A549 (cell line): ENCODE results near the gene GALNT14.

Experiments
- CTCF ChIP-seq: fragments of >200 bp; sonication (Bioruptor Twin); formaldehyde crosslinking; IDR thresholded peaks from 3 replicates; pipeline ENCODE4 v1.5.1; 2016
- EP300 ChIP-seq, 2 experiments: fragments of >200 bp; sonication (Bioruptor Twin); formaldehyde crosslinking; IDR thresholded peaks; 2 replicates in 1 of 2; 3 replicates in 1 of 2; pipeline ENCODE4 v1.6.1; 2016 to 2017
- HOXA7 ChIP-seq: fragments of 250-450 bp; sonication (Bioruptor Pico); IDR thresholded peaks from 2 replicates; pipeline ENCODE4 v1.5.0; 2020; ENCODE audit warnings: mild to moderate bottlenecking, moderate library complexity
- JUNB ChIP-seq: fragments of >200 bp; sonication (Bioruptor Twin); formaldehyde crosslinking; IDR thresholded peaks from 2 replicates; pipeline ENCODE4 v1.6.1; 2016
- PBX3 ChIP-seq: IDR thresholded peaks from 2 replicates; pipeline ENCODE4 v1.6.1; 2012
- PHF8 ChIP-seq: fragments of 200-600 bp; sonication (generic); IDR thresholded peaks from 2 replicates; pipeline ENCODE4 v1.6.1; 2016; ENCODE audit warnings: low read depth, mild to moderate bottlenecking, antibody characterized with exemption, moderate library complexity, borderline replicate concordance
- POLR2A ChIP-seq: IDR thresholded peaks from 2 replicates; pipeline ENCODE4 v1.6.1; 2012; ENCODE audit warnings: mild to moderate bottlenecking, low read length
- RARB ChIP-seq: fragments of 250-450 bp; sonication (Bioruptor Pico); IDR thresholded peaks from 2 replicates; pipeline ENCODE4 v1.8.0; 2021; ENCODE audit warnings: mild to moderate bottlenecking, moderate library complexity
- REST ChIP-seq: fragments of 200-600 bp; sonication (generic); IDR thresholded peaks from 2 replicates; pipeline ENCODE4 v1.6.1; 2016; ENCODE audit warnings: antibody characterized with exemption, mild to moderate bottlenecking, moderate library complexity
- SMC3 ChIP-seq: fragments of >200 bp; sonication (Bioruptor Twin); formaldehyde crosslinking; IDR thresholded peaks from 3 replicates; pipeline ENCODE4 v1.6.1; 2018; ENCODE audit warnings: inconsistent platforms
- USF2 ChIP-seq: fragments of 450-650 bp; IDR thresholded peaks from 2 replicates; pipeline ENCODE4 v1.6.1; 2014; ENCODE audit warnings: antibody characterized with exemption

GRCh38 chr2:31027549-31027948 lies 110.7 kb downstream of the GALNT14 start:
- TF ChIP-seq RARB (CRISPR knock-in tag): no peak
- TF ChIP-seq CTCF: no peak
- no peak for TF ChIP-seq POLR2A
- no peak for TF ChIP-seq REST
- TF ChIP-seq PBX3: no peak
- no peak for TF ChIP-seq PHF8
- TF ChIP-seq USF2: no peak
- TF ChIP-seq EP300 (IDR thresholded peaks at IDR 0.05): no peak
- no peak for TF ChIP-seq SMC3
- TF ChIP-seq JUNB: no peak
- TF ChIP-seq HOXA7 (CRISPR knock-in tag): no peak
